Stimulated activated CD4-positive, alpha-beta T cell treated with anti-CD3 and anti-CD28 coated beads, Interleukin-2, amount 100 ng/mL, for 48 hours (primary cell): ENCODE data around the gene BZW2.
"Not testable (repeated sequence)": the region's sequence is repeated elsewhere in the genome, so short reads cannot be mapped to it uniquely, and the experiment has no call there.

ENCODE experiments used
- DNase-seq, 2 donors: peaks; one replicate each; pipeline ENCODE4 v3.0.0-alpha.2; 2020

BZW2 gene

DNA sequence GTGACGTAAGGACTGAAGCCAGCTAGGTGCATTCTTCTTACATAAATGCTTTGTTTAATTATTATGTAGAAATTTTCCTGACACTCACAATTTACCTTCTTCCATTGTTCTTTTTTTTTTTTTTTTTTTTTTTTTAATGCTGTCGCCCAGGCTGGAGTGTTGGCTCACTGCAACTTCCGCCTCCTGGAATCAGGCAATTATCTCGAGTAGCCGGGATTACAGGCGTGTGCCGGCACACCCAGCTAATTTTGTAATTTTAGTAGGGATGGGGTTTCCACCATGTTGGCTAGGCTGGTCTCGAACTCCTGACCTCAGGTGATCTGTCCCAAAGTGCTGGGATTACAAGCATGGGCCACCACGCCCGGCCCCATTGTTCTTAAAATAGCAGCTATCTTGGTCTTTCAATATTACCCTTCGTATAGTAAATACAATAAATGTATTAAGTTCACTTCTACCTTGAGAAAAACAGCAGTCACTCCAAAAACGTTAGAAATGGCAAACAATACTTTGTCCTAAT is 32.1 kb downstream of the BZW2 start:
- no peak for DNase-seq

GRCh38 chr7:16678645-16679566 is 32.9 kb downstream of the BZW2 start:
- not testable (repeated sequence) for DNase-seq

DNA sequence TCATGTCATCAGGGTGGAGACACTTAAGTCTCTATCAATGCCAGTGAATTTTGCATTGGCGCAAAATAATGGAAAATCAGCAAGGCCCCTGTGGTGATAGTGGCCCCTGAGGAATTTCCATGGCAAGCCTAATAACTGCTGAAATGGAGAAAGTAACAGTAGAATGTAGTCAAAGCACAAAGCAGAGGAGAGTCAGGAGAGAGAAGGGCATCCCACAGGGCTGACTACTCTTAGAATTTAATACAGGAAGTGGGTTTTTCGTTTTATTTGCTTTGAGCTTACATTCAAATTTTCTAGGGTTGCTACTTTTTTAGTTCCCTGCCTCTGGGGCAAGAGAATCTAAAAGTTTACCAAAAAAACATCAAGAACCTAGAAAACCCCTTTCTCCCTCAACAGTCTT is 39.0 kb downstream of the BZW2 start:
- no peak for DNase-seq

DNA sequence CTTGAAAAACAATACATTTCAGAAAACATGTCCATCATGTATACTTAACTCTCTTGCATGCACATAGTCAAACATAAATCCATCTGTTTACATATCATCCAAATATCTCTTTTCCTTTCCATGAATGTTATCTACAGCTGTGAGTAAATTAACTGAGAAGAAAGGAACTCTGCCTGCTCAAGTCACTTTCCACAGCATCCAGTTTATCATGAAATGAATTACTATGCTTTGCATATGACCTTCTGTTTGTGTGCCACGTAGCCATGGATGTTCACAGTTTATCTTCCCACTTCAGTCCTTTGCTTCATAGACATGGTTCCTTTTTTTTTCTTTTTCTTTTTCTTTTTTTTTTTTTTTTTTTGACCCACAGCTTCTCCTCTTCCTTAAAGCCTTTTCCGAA is 39.6 kb downstream of the BZW2 start:
- DNase-seq: no peak

DNA sequence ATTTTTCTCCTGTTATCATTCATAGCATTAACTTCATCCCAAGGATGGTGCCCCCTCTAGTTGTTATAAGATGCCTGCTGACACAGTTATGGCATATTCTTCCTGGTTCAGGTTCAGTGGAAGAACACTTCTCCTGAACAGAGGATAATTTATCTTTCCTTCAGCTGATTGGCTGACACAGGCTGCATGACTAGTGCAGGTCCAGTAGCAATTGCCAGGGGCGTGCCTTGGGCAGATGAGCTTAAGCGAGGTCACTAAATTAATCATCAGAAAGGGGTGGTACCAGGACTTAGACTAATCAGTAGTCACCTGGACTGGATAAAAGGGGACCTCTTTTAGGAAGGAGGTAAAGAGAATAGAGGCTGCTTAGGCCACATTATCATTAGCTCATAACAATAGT is 42.3 kb downstream of the BZW2 start:
- DNase-seq: no peak

GRCh38 chr7:16691241-16691640 is 45.3 kb downstream of the BZW2 start:
- DNase-seq: no peak

GRCh38 chr7:16693601-16694318 is 47.8 kb downstream of the BZW2 start:
- DNase-seq: no peak

- no peak for DNase-seq
These were observed 48.8 kb downstream of the BZW2 start for GRCh38 chr7:16694806-16695205.

DNA sequence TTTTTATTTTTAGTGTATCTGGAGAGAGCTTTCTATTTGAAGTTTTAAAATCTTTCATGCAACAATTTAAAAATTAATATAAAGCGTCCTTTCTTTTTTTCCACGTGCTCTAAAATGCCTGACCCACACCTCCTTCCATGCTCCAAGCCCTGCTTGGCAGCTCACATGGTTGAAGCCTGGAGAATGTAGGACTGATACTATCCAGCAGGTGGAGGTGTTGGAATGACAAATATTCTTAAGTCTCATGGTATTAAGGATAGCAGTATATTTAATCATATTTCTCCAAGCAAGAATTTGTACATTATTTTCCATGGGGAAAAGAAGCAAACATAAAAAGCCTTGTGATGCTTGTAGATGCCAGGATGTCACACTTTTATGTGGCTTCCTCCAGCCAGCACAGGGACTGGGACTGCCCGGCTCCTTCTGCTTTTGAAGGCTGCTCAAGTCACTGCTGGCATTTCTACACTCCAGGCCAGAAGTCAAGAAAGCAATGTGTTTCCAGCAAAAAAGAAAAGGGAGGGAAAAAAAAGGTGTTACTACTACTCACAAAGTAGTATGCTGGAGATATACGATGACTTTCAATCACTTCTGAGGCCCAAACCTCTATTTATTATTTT is 49.7 kb downstream of the BZW2 start:
- no peak for DNase-seq

- no peak for DNase-seq
These were observed 51.7 kb downstream of the BZW2 start for GRCh38 chr7:16697507-16698199.

GRCh38 chr7:16698200-16698905 is 52.4 kb downstream of the BZW2 start:
- DNase-seq: no peak

- no peak for DNase-seq
These were observed 56.5 kb downstream of the BZW2 start for GRCh38 chr7:16702441-16702840.

DNA sequence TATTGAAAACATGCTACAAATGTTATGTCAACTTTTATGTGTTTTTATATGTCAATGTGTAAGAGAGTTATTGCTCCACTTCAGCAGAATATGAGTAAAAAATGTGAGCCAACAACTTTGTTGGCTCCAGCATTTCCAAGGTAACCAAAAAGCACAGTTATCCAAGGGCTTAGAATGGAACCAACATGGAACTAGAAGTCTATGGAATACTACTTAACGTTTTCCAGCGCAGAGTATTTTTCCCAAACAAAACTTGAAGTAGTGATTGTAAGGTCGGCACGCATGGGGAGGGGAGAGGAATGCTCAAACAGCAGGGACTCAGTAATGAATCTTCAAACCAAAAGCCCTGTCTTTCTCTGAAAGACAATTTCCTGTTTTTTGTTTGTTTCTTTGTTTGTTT is 62.5 kb downstream of the BZW2 start:
- DNase-seq: no peak

- DNase-seq: no peak
These were observed 63.0 kb downstream of the BZW2 start for GRCh38 chr7:16708980-16709379.

DNA sequence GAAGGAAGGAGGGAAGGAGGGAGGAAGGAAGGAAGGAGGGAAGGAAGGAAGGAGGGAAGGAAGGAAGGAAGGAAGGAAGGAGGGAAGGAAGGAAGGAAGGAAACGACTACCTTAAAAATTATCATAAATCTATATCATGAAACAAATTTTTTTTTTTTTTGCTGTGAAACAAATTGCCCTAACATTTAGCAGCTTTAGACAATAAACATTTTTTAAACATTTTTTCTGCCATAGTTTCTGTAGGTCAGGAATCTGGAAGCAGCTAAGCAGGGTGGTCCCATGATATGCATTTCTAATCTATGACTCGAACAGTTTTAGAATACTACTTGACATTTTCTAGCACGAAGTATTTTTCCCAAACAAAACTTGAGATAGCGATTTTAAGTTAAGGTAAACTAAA is 64.7 kb downstream of the BZW2 start:
- DNase-seq: no peak

GRCh38 chr7:16711730-16712129 is 65.7 kb downstream of the BZW2 start:
- no peak for DNase-seq

DNA sequence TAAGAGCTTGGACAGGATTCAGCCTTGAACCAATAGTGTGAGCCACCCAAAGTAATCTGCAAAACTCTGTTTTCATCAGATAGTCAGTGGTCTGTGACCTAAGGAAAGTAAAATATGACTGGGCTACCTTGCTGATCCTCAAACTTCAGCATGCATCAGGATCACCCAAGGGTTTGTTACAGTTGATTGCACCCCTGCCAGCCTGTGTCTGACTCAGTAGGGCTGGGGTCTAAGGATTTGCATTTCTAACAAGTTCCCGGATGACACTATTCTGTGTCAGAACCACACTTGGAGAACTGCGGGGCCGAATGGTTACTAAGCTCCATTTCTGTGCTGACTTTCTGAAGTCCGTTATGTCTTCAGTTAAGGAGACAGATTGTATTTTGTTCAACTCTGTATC is 66.9 kb downstream of the BZW2 start:
- DNase-seq: no peak

DNA sequence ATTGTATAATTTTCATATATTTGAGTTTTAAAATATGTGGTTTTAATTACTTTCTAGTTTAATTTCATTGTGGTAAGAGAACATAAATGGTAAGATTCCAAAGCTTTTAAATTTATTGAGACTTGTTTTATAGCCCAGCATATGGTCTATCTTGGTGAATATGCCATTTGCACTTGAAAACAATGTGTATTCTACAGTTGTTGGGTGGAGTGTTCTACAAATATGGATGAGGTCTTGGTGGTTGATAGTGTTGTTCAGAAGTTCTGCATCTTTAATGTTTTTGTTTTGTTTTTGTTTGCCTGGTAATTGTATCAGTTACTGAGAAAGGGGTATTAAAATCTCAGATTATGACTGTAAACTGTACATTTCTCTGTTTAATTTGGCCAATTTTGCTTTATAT is 69.9 kb downstream of the BZW2 start:
- no peak for DNase-seq

- DNase-seq: no peak
These were observed 72.2 kb downstream of the BZW2 start for GRCh38 chr7:16718111-16718656.

DNA sequence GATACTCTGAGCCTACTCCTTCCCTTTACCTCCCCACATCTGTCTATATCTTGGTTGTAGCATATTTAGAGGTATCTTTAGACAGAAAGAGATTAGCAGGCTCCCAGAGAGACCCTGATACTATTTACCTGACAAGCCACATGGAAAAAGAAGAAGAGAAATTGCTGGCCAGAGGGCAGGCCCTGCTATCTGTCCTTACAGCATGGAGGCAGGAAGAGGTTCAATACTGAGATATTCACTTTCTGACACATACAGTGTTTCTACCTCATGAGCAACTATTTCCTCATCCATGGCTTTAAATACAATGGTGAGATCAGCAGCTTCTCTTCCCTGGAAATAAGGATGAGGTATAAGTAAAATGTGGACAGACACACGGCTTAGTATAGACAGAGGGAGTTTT is 73.7 kb downstream of the BZW2 start:
- no peak for DNase-seq

GRCh38 chr7:16721541-16721940 is 75.6 kb downstream of the BZW2 start:
- no peak for DNase-seq

- DNase-seq: no peak
These were observed 78.4 kb downstream of the BZW2 start for GRCh38 chr7:16724344-16724743.
